K562 (cell line): ENCODE results near the gene RAPSN. TPM values are rescaled to one million over a fixed set of nuclear protein-coding genes. Genes with fewer than 3 reads are reported as not detected.
A peak's percentile ranks its signal among the peaks of the same experiment; 100 is the strongest.

Experiments used
- ATF7 ChIP-seq: fragments of 450-650 bp; IDR thresholded peaks from 2 replicates; pipeline ENCODE4 v1.7.1; 2014; ENCODE audit warnings: mild to moderate bottlenecking, moderate library complexity
- HNRNPLL ChIP-seq: fragments of 200-400 bp; formaldehyde crosslinking; IDR thresholded peaks from 2 replicates; pipeline ENCODE4 v1.6.1; 2017; ENCODE audit warnings: low read length, low read depth, mild to moderate bottlenecking; ENCODE audit not compliant: poor library complexity, severe bottlenecking
- KLF13 ChIP-seq: fragments of 450-650 bp; IDR thresholded peaks from 2 replicates; pipeline ENCODE4 v1.6.1; 2016; ENCODE audit warnings: missing genetic modification characterization, low read depth, mild to moderate bottlenecking, missing compliant biosample characterization, moderate library complexity, borderline replicate concordance
- MCM5 ChIP-seq: fragments of 450-650 bp; IDR thresholded peaks from 2 replicates; pipeline ENCODE4 v1.6.1; 2016; ENCODE audit warnings: low read depth
- MXI1 ChIP-seq: IDR thresholded peaks from 2 replicates; pipeline ENCODE4 v1.6.1; 2011; ENCODE audit warnings: low read depth, mild to moderate bottlenecking, improper control_type of control experiment, low read length
- PRDM10 ChIP-seq: fragments of 450-650 bp; IDR thresholded peaks from 2 replicates; pipeline ENCODE4 v1.6.1; 2018; ENCODE audit not compliant: partially characterized antibody
- SMC3 ChIP-seq: conservative IDR thresholded peaks from 2 replicates; pipeline ENCODE4 v1.6.1; 2011; ENCODE audit warnings: low read depth, low read length, improper control_type of control experiment; ENCODE audit not compliant: insufficient read depth
- STAT5B ChIP-seq: fragments of 250-450 bp; sonication (Bioruptor Pico); IDR thresholded peaks from 2 replicates; pipeline ENCODE4 v1.8.0; 2021; ENCODE audit warnings: mild to moderate bottlenecking, inconsistent platforms
- TAF7 ChIP-seq: fragments of 450-650 bp; IDR thresholded peaks from 2 replicates; pipeline ENCODE4 v1.6.1; 2016; ENCODE audit warnings: missing genetic modification characterization, missing compliant biosample characterization
- TEAD1 ChIP-seq, 2 experiments: fragments of 450-650 bp in 1 of 2; sonication (generic) in 1 of 2; formaldehyde crosslinking; IDR thresholded peaks; 2 replicates each; pipeline versions ENCODE4 v1.4.0 to v1.8.0; 2020 to 2022; ENCODE audit warnings: mild to moderate bottlenecking in 2 of 2, missing genetic modification reagents in 1 of 2
- ZFX ChIP-seq: sonication (generic); formaldehyde crosslinking; IDR thresholded peaks from 2 replicates; pipeline ENCODE4 v1.8.0; 2022; ENCODE audit warnings: mild to moderate bottlenecking, missing genetic modification reagents, moderate library complexity
- ZNF592 ChIP-seq: fragments of 450-650 bp; IDR thresholded peaks from 2 replicates; pipeline ENCODE4 v1.6.1; 2017; ENCODE audit warnings: antibody characterized with exemption, mild to moderate bottlenecking
- ZNF696 ChIP-seq: fragments of 250-450 bp; sonication (Bioruptor Pico); conservative IDR thresholded peaks from 2 replicates; pipeline ENCODE4 v1.4.0; 2020; ENCODE audit warnings: mild to moderate bottlenecking, moderate library complexity
- ZNF740 ChIP-seq, 3 experiments: fragments of 200-800 bp in 1 of 3; sonication (Bioruptor generic) in 1 of 3; sonication (generic) in 1 of 3; formaldehyde crosslinking in 1 of 3; IDR thresholded peaks; 2 replicates each; pipeline versions ENCODE4 v1.6.1 to v1.8.0; 2016 to 2022; ENCODE audit warnings: mild to moderate bottlenecking in 2 of 3, missing compliant biosample characterization in 2 of 3, missing genetic modification characterization in 2 of 3, missing genetic modification reagents in 1 of 3
- polyA plus RNA-seq, 8 experiments: library from polyadenylated mRNA; depleted of rRNA in 4 of 8; stranded (reverse) in 5 of 8; unstranded in 3 of 8; fragments of >200 nt; fragmentation: Nextera tagmentation in 2 of 8; fragmentation: Illumina TruSeq in 1 of 8; extraction: Ambion mirVana in 2 of 8; extraction: Trizol in 1 of 8; gene quantifications; 2 replicates each; pipeline versions ENCODE4 v1.2.1 to v1.2.3, GENCODE V29; 2011 to 2014; ENCODE audit warnings: inconsistent platforms in 1 of 8, missing spikeins in 1 of 8
- total RNA-seq, 7 experiments: library from RNA; depleted of rRNA in 6 of 7; stranded (reverse); fragments of >200 nt in 6 of 7; fragmentation: Illumina TruSeq in 2 of 7; extraction: Trizol in 2 of 7; gene quantifications; 2 replicates each; pipeline versions ENCODE4 v1.2.1 to v1.2.3, GENCODE V29; 2011 to 2021; ENCODE audit warnings: low replicate concordance in 1 of 7

The RAPSN gene
- total and polyA plus RNA-seq, 9 of the 15 experiments (the other 6 are each of a cell fraction or from before 2014, with no cell fraction given) = 0.06 to 0.11 TPM; not detected in 7

- TF ChIP-seq ZNF696 (no peak), MCM5 (no peak), MXI1 (peak; percentile 52; the same call in 1 of the 2 replicates), ATF7 (peak; percentile 92), ZNF740 (CRISPR knock-in tag; IDR thresholded peaks at IDR 0.05) (peak; percentile 49; the same call in 1 of the 2 replicates), ZNF740 (tag; IDR thresholded peaks at IDR 0.05) (no peak), KLF13 (tag) (peak; percentile 92), HNRNPLL (peak; percentile 98), ZNF592 (peak; percentile 84), PRDM10 (peak; percentile 89), TEAD1 (CRISPR knock-in tag; IDR thresholded peaks at IDR 0.05) (peak in 1 of 2 experiments; percentile 93; a peak in 2 of 4 replicates), SMC3 (peak; percentile 86), ZFX (CRISPR knock-in tag) (peak; percentile 89), STAT5B (no peak), TAF7 (no peak)
Measured at GRCh38 chr11:47407746-47408590, 41.0 kb downstream of the RAPSN start, which contains the start of gene SLC39A13 (continued).
